K562 (cell line): ENCODE results near the gene GRWD1. TPM values are rescaled to one million over a fixed set of nuclear protein-coding genes. Genes with fewer than 3 reads are reported as not detected.

Experiments used
- CHD1 ChIP-seq: fragments of 200-600 bp; sonication (generic); IDR thresholded peaks from one replicate; pipeline ENCODE4 v1.6.1; 2012; ENCODE audit warnings: mild to moderate bottlenecking, moderate library complexity, low read length, inconsistent platforms
- LARP7 ChIP-seq: fragments of 450-650 bp; IDR thresholded peaks from 2 replicates; pipeline ENCODE4 v1.6.1; 2016
- POLR2A ChIP-seq: fragments of 450-650 bp; conservative IDR thresholded peaks from 2 replicates; pipeline ENCODE4 v1.6.1; 2016
- POLR2AphosphoS2 ChIP-seq: IDR thresholded peaks from 2 replicates; pipeline ENCODE4 v1.6.1; 2012; ENCODE audit warnings: low read length, improper control_type of control experiment
- POLR3A ChIP-seq: IDR thresholded peaks from 2 replicates; pipeline ENCODE4 v1.6.1; 2011; ENCODE audit warnings: borderline replicate concordance, mild to moderate bottlenecking, moderate library complexity; ENCODE audit not compliant: insufficient read length, insufficient read depth; ENCODE audit errors: extremely low read depth
- SMARCE1 ChIP-seq: fragments of 450-650 bp; IDR thresholded peaks from 2 replicates; pipeline ENCODE4 v1.7.1; 2016; ENCODE audit warnings: mild to moderate bottlenecking
- TARDBP ChIP-seq: fragments of 450-650 bp; IDR thresholded peaks from 2 replicates; pipeline ENCODE4 v1.6.1; 2016
- ZNF212 ChIP-seq: fragments of 450-650 bp; formaldehyde crosslinking; IDR thresholded peaks from 2 replicates; pipeline ENCODE4 v1.4.0; 2020; ENCODE audit warnings: mild to moderate bottlenecking
- ZNF282 ChIP-seq: sonication (generic); formaldehyde crosslinking; IDR thresholded peaks from 2 replicates; pipeline ENCODE4 v1.8.1; 2023; ENCODE audit warnings: missing genetic modification reagents
- ZNF354B ChIP-seq: fragments of 250-450 bp; sonication (Bioruptor Pico); IDR thresholded peaks from 2 replicates; pipeline ENCODE4 v1.4.0; 2020
- ZNF436 ChIP-seq: fragments of 250-450, 450-650 bp; sonication (Bioruptor Pico); formaldehyde crosslinking; IDR thresholded peaks from 2 replicates; pipeline ENCODE4 v1.7.0; 2020; ENCODE audit warnings: mild to moderate bottlenecking
- polyA plus RNA-seq, 8 experiments: library from polyadenylated mRNA; depleted of rRNA in 4 of 8; stranded (reverse) in 5 of 8; unstranded in 3 of 8; fragments of >200 nt; fragmentation: Nextera tagmentation in 2 of 8; fragmentation: Illumina TruSeq in 1 of 8; extraction: Ambion mirVana in 2 of 8; extraction: Trizol in 1 of 8; gene quantifications; 2 replicates each; pipeline versions ENCODE4 v1.2.1 to v1.2.3, GENCODE V29; 2011 to 2014; ENCODE audit warnings: inconsistent platforms in 1 of 8, missing spikeins in 1 of 8
- total RNA-seq, 7 experiments: library from RNA; depleted of rRNA in 6 of 7; stranded (reverse); fragments of >200 nt in 6 of 7; fragmentation: Illumina TruSeq in 2 of 7; extraction: Trizol in 2 of 7; gene quantifications; 2 replicates each; pipeline versions ENCODE4 v1.2.1 to v1.2.3, GENCODE V29; 2011 to 2021; ENCODE audit warnings: low replicate concordance in 1 of 7
- TF ChIP-seq, protein P1 (sequence below), 2 experiments: fragments of 150-350 bp in 1 of 2; IDR thresholded peaks; 2 replicates each; pipeline ENCODE4 v1.6.1; 2012 to 2016; ENCODE audit warnings: low read depth in 2 of 2, low read length in 2 of 2, mild to moderate bottlenecking in 1 of 2, moderate library complexity in 1 of 2
- TF ChIP-seq, protein P2 (sequence below): fragments of 450-650 bp; IDR thresholded peaks from 2 replicates; pipeline ENCODE4 v1.6.1; 2017; ENCODE audit warnings: antibody characterized with exemption
- TF ChIP-seq, protein P3 (sequence below), 2 experiments: IDR thresholded peaks in 1 of 2; conservative IDR thresholded peaks in 1 of 2; 2 replicates each; pipeline ENCODE4 v1.6.1; 2016; ENCODE audit warnings: low read depth in 2 of 2, mild to moderate bottlenecking in 1 of 2, missing compliant biosample characterization in 1 of 2, missing genetic modification characterization in 1 of 2, moderate library complexity in 1 of 2
- TF ChIP-seq, protein P4 (sequence below), 2 experiments: fragments of 200-800 bp in 1 of 2; sonication (Bioruptor generic) in 1 of 2; sonication (generic) in 1 of 2; formaldehyde crosslinking in 1 of 2; IDR thresholded peaks in 1 of 2; conservative IDR thresholded peaks in 1 of 2; 2 replicates each; pipeline versions ENCODE4 v1.5.0 to v1.6.1; 2016 to 2020; ENCODE audit warnings: missing compliant biosample characterization in 1 of 2, missing genetic modification characterization in 1 of 2, missing genetic modification reagents in 1 of 2
- TF ChIP-seq, protein P5 (sequence below): fragments of 450-650 bp; IDR thresholded peaks from 2 replicates; pipeline ENCODE4 v1.6.1; 2016

Gene GRWD1
- total and polyA plus RNA-seq, 9 of the 15 experiments (the other 6 are each of a cell fraction or from before 2014, with no cell fraction given): 1.5 to 87.2 (median 24.5) TPM

DNA sequence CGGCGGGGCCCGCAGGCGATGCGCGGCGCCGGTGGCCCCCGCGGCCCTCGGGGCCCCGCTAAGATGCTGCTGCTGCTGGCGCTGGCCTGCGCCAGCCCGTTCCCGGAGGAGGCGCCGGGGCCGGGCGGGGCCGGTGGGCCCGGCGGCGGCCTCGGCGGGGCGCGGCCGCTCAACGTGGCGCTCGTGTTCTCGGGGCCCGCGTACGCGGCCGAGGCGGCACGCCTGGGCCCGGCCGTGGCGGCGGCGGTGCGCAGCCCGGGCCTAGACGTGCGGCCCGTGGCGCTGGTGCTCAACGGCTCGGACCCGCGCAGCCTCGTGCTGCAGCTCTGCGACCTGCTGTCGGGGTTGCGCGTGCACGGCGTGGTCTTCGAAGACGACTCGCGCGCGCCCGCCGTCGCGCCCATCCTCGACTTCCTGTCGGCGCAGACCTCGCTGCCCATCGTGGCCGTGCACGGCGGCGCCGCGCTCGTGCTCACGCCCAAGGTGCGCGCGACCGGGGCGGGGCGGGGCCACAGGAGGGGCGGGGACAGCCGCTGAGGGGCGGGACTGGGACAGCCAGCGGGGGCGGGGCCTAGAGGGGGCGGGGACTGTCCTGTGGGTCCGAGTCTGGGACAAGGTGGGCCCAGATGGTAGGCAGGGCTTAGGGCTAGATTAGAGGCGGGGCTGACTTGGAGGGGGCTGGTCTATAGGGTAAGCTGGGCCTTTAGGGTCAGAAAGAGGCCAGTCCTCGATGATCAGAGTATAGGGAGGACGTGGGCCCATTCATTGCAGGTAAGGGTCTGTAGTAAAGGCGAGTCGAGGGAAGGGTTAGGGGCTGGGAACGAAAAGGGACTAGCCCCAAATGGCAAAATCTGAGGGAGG lies 47.2 kb upstream of the GRWD1 start (continued):
- TF ChIP-seq, protein P1, sequence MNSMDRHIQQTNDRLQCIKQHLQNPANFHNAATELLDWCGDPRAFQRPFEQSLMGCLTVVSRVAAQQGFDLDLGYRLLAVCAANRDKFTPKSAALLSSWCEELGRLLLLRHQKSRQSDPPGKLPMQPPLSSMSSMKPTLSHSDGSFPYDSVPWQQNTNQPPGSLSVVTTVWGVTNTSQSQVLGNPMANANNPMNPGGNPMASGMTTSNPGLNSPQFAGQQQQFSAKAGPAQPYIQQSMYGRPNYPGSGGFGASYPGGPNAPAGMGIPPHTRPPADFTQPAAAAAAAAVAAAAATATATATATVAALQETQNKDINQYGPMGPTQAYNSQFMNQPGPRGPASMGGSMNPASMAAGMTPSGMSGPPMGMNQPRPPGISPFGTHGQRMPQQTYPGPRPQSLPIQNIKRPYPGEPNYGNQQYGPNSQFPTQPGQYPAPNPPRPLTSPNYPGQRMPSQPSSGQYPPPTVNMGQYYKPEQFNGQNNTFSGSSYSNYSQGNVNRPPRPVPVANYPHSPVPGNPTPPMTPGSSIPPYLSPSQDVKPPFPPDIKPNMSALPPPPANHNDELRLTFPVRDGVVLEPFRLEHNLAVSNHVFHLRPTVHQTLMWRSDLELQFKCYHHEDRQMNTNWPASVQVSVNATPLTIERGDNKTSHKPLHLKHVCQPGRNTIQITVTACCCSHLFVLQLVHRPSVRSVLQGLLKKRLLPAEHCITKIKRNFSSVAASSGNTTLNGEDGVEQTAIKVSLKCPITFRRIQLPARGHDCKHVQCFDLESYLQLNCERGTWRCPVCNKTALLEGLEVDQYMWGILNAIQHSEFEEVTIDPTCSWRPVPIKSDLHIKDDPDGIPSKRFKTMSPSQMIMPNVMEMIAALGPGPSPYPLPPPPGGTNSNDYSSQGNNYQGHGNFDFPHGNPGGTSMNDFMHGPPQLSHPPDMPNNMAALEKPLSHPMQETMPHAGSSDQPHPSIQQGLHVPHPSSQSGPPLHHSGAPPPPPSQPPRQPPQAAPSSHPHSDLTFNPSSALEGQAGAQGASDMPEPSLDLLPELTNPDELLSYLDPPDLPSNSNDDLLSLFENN (IDR thresholded peaks at IDR 0.05; ENCODE audit: low read depth in 2 of 2, low read length in 2 of 2): no peak
- TF ChIP-seq, protein P2, sequence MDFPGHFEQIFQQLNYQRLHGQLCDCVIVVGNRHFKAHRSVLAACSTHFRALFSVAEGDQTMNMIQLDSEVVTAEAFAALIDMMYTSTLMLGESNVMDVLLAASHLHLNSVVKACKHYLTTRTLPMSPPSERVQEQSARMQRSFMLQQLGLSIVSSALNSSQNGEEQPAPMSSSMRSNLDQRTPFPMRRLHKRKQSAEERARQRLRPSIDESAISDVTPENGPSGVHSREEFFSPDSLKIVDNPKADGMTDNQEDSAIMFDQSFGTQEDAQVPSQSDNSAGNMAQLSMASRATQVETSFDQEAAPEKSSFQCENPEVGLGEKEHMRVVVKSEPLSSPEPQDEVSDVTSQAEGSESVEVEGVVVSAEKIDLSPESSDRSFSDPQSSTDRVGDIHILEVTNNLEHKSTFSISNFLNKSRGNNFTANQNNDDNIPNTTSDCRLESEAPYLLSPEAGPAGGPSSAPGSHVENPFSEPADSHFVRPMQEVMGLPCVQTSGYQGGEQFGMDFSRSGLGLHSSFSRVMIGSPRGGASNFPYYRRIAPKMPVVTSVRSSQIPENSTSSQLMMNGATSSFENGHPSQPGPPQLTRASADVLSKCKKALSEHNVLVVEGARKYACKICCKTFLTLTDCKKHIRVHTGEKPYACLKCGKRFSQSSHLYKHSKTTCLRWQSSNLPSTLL: no peak
- peak; percentile 76; the same call in 1 of the 2 replicates for TF ChIP-seq POLR2AphosphoS2
- no peak for TF ChIP-seq TARDBP
- TF ChIP-seq, protein P3, sequence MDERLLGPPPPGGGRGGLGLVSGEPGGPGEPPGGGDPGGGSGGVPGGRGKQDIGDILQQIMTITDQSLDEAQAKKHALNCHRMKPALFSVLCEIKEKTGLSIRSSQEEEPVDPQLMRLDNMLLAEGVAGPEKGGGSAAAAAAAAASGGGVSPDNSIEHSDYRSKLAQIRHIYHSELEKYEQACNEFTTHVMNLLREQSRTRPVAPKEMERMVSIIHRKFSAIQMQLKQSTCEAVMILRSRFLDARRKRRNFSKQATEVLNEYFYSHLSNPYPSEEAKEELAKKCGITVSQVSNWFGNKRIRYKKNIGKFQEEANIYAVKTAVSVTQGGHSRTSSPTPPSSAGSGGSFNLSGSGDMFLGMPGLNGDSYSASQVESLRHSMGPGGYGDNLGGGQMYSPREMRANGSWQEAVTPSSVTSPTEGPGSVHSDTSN (CRISPR knock-in tag; IDR thresholded peaks at IDR 0.05; ENCODE audit: low read depth): no peak
- TF ChIP-seq, protein P3 (tag; conservative IDR thresholded peaks at IDR 0.05; ENCODE audit: low read depth): no peak
- TF ChIP-seq ZNF354B (CRISPR knock-in tag): no peak
- no peak for TF ChIP-seq LARP7
- TF ChIP-seq SMARCE1: no peak; the same call in 1 of the 2 replicates
- TF ChIP-seq, protein P4, sequence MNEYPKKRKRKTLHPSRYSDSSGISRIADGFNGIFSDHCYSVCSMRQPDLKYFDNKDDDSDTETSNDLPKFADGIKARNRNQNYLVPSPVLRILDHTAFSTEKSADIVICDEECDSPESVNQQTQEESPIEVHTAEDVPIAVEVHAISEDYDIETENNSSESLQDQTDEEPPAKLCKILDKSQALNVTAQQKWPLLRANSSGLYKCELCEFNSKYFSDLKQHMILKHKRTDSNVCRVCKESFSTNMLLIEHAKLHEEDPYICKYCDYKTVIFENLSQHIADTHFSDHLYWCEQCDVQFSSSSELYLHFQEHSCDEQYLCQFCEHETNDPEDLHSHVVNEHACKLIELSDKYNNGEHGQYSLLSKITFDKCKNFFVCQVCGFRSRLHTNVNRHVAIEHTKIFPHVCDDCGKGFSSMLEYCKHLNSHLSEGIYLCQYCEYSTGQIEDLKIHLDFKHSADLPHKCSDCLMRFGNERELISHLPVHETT (CRISPR knock-in tag; conservative IDR thresholded peaks at IDR 0.05 in 1 of 2, IDR thresholded peaks at IDR 0.05 in 1 of 2): peak in 1 of 2 experiments; percentile 97; a peak in 2 of 4 replicates
- no peak for TF ChIP-seq POLR3A
- TF ChIP-seq ZNF436 (CRISPR knock-in tag): no peak
- TF ChIP-seq, protein P5, sequence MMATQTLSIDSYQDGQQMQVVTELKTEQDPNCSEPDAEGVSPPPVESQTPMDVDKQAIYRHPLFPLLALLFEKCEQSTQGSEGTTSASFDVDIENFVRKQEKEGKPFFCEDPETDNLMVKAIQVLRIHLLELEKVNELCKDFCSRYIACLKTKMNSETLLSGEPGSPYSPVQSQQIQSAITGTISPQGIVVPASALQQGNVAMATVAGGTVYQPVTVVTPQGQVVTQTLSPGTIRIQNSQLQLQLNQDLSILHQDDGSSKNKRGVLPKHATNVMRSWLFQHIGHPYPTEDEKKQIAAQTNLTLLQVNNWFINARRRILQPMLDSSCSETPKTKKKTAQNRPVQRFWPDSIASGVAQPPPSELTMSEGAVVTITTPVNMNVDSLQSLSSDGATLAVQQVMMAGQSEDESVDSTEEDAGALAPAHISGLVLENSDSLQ: no peak
- TF ChIP-seq ZNF212: no peak
- TF ChIP-seq ZNF282 (CRISPR knock-in tag): peak; percentile 87; the same call in 1 of the 2 replicates
- TF ChIP-seq POLR2A: peak; percentile 98
- no peak for TF ChIP-seq CHD1
